Neutrophil (primary cell): ENCODE measurements around the gene RRN3.
A peak's percentile ranks its signal among the peaks of the same experiment; 100 is the strongest.
"Not testable (repeated sequence)": the region's sequence is repeated elsewhere in the genome, so short reads cannot be mapped to it uniquely, and the experiment has no call there.

Experiments used
- H3K27ac ChIP-seq: fragments of 200-600 bp; sonication (generic); 2 replicates; pipeline ENCODE4 v1.5.1; 2016; ENCODE audit warnings: mild to moderate bottlenecking, moderate library complexity
- H3K27me3 ChIP-seq: fragments of 200-600 bp; sonication (generic); 2 replicates; pipeline ENCODE4 v1.6.0; 2016; ENCODE audit warnings: mild to moderate bottlenecking
- H3K36me3 ChIP-seq: fragments of 200-600 bp; sonication (generic); 2 replicates; pipeline ENCODE4 v1.5.1; 2017
- H3K4me1 ChIP-seq, 2 experiments: fragments of 200-600 bp in 1 of 2; sonication (generic) in 1 of 2; 1 replicate in 1 of 2; 2 replicates in 1 of 2; pipeline versions ENCODE4 v1.5.1 to v1.6.1; 2013 to 2016; ENCODE audit warnings: low read depth in 1 of 2, low read length in 1 of 2, mild to moderate bottlenecking in 1 of 2, moderate library complexity in 1 of 2; ENCODE audit not compliant: control insufficient read depth in 1 of 2, insufficient read depth in 1 of 2
- H3K4me3 ChIP-seq, 2 experiments: fragments of 200-600 bp in 1 of 2; sonication (generic) in 1 of 2; 1 replicate in 1 of 2; 2 replicates in 1 of 2; pipeline ENCODE4 v1.5.1; 2013 to 2016; ENCODE audit warnings: low read depth in 1 of 2, low read length in 1 of 2, mild to moderate bottlenecking in 1 of 2, moderate library complexity in 1 of 2
- H3K9me3 ChIP-seq: fragments of 200-600 bp; sonication (generic); 2 replicates; pipeline ENCODE4 v1.5.1; 2016
- TF ChIP-seq, protein P1 (sequence below): fragments of 200-600 bp; sonication (generic); IDR thresholded peaks from 2 replicates; pipeline ENCODE4 v1.5.1; 2016; ENCODE audit warnings: antibody characterized with exemption

Gene RRN3

DNA sequence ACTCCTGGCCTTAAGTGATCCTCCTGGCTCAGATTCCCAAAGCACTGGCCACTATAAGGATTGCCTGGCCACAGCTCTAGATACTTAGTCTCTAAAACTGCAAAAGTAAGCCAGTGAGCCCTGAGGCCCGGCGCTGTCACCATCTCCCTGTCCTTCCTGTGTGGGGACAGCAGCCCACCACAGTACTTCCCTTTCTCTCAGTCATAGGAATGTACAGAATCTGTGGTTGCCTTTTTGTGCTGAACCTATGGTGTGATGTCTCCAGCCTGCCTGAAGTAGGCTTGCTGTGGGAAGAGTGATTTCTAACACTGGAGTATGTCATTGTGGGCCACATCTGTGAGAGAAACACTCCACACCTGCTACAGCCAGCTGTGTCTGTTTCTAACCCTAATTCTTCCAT is 62.9 kb downstream of the RRN3 start:
- Histone ChIP-seq H3K27me3 (no peaks in the 10 kb centered on the region), H3K36me3 (peaks cover 77% of the 10 kb centered on the region), H3K9me3 (no peaks in the 10 kb centered on the region), H3K4me1 (peaks cover 12 to 15% of the 10 kb centered on the region in 2 experiments), H3K27ac (peak overlapping the region; percentile 75), H3K4me3 (no peak overlapping the region)
- TF ChIP-seq, protein P1, sequence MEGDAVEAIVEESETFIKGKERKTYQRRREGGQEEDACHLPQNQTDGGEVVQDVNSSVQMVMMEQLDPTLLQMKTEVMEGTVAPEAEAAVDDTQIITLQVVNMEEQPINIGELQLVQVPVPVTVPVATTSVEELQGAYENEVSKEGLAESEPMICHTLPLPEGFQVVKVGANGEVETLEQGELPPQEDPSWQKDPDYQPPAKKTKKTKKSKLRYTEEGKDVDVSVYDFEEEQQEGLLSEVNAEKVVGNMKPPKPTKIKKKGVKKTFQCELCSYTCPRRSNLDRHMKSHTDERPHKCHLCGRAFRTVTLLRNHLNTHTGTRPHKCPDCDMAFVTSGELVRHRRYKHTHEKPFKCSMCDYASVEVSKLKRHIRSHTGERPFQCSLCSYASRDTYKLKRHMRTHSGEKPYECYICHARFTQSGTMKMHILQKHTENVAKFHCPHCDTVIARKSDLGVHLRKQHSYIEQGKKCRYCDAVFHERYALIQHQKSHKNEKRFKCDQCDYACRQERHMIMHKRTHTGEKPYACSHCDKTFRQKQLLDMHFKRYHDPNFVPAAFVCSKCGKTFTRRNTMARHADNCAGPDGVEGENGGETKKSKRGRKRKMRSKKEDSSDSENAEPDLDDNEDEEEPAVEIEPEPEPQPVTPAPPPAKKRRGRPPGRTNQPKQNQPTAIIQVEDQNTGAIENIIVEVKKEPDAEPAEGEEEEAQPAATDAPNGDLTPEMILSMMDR = no peak

- peaks cover 12 to 15% of the 10 kb centered on the region in 2 experiments for H3K4me1 ChIP-seq
- H3K27ac ChIP-seq, H3K27me3 ChIP-seq, H3K9me3 ChIP-seq, H3K4me3 ChIP-seq: not testable (repeated sequence)
- H3K36me3 ChIP-seq = peaks cover 76% of the 10 kb centered on the region
Observed at GRCh38 chr16:15029749-15030148, 64.3 kb downstream of the RRN3 start.

DNA sequence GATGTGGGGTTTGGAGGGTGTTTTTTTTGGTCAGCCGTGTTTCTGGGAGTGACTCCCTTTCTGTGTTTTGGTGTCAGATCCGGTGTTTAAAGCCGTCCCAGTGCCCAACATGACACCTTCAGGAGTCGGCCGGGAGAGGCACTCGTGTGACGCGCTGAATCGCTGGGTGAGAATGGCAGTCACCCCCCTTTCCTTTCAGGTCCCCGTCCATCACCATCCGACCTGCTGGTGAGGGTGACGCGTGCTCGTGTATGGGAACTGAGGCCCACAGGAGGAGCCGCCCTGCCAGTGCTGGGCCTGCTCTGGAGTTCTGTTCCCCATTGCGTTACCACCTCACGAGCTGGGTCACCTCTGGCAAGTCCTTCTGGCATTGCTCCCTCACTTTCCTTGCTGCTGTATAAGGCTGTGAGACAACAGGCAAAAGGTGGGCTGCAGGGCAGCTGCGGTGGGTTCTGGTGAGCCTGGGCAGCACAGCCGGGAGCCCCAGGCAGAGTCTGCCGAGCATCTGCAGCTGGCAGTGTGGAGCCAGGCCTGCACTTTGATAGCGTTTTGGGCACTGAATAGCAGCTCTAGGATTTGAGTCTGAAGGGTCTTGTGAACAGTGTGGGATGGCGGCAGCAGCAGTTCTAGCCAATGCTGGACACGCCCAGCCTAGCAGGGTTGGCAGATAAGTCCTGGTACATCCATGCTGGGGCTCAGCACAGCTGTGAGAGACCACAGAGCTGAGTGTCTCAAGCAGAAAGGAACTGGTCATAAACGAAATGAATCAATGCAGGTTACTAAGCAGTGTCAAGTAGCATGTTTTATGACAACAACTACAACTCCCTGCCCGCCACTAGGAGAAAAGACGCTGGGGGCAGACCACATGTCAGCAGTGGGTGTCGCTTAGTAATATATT is 65.0 kb downstream of the RRN3 start:
- H3K4me3 ChIP-seq, H3K27ac ChIP-seq, H3K27me3 ChIP-seq, H3K9me3 ChIP-seq: not testable (repeated sequence)
- H3K36me3 ChIP-seq = peaks cover 76% of the 10 kb centered on the region
- H3K4me1 ChIP-seq = peaks cover 12 to 15% of the 10 kb centered on the region in 2 experiments

DNA sequence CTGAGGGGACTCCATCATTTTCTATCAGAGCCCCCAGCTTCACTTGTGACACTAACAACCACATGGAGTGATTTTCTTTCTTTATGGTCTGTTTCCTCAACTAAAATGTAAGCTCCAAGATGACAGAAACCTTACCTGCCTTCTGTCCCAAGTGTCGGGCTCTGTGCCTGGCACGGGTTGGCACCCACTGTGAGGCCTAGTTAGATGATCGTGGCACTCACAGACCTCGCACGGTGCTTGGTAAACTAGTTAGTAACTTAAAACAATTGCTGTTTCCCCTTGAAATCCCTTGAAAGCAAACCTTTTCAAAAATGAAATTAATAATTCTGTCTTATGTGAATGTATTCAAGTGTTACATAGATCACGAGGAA is 65.7 kb downstream of the RRN3 start:
- peaks cover 12 to 15% of the 10 kb centered on the region in 2 experiments for H3K4me1 ChIP-seq
- not testable (repeated sequence) for H3K27ac ChIP-seq, H3K27me3 ChIP-seq, H3K9me3 ChIP-seq, H3K4me3 ChIP-seq
- peaks cover 76% of the 10 kb centered on the region for H3K36me3 ChIP-seq

GRCh38 chr16:15027503-15028344 is 66.3 kb downstream of the RRN3 start:
- Histone ChIP-seq H3K4me1 (peaks cover 12 to 15% of the 10 kb centered on the region in 2 experiments), H3K36me3 (peaks cover 76% of the 10 kb centered on the region)
- H3K27me3 ChIP-seq, H3K4me3 ChIP-seq, H3K27ac ChIP-seq, H3K9me3 ChIP-seq: not testable (repeated sequence)

DNA sequence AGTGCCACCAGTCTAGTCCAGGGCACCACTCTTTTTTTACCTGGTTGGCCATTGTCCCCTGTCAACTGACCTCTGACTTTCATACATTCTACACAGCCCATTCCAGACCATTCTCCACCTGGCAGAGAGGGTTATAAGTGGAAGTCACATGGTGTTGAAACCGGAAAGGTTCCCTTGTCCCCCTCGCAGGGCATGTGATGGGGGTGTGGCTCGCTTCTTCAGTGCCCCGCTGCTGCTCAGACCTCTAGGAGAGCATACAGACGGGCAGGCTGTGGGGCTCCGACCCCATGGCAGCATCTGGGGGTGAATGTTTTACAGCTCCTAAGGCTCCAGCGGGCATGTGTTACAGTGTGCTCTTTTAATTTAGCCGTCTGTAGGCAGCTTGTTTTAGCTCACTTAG is 67.0 kb downstream of the RRN3 start:
- H3K27me3 ChIP-seq, H3K27ac ChIP-seq, H3K9me3 ChIP-seq, H3K4me3 ChIP-seq: not testable (repeated sequence)
- peaks cover 11 to 14% of the 10 kb centered on the region in 2 experiments for H3K4me1 ChIP-seq
- H3K36me3 ChIP-seq = peaks cover 78% of the 10 kb centered on the region

DNA sequence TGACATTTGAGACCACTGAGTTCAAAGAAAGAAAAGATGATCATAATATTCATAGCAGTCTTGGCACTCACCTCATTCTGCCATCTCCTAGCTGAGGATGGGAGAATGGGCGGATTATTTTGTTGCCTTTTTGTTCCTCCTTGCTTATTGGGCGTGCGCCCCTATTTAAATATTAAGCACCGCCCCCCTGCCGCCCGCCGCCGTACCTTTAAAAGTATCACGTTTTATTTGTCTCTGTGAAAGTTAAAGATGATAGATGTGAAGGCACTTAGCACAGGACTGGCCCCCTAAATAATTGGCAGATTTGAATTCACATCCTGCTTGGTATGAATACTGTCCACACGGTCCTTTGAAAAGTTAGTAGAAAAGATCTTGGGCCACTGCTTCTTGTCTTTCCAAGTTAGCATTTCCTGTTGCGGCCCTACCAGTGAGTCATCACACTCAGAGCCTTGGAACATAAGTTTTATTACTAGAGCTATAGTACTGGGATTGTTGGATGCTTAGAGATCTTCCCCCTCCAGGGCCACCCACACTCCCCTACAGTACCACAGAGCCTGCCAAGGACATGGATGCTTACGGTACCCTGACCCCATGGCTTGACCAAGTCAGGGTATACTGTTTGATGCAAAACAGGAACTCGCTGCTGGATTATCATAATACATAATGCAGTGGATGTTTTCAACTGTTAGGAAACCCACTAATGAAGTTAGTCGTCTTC is 68.7 kb downstream of the RRN3 start:
- not testable (repeated sequence) for H3K27me3 ChIP-seq, H3K4me3 ChIP-seq, H3K9me3 ChIP-seq, H3K4me1 ChIP-seq, H3K27ac ChIP-seq
- H3K36me3 ChIP-seq = peaks cover 86% of the 10 kb centered on the region

GRCh38 chr16:15024858-15025199 is 69.2 kb downstream of the RRN3 start:
- not testable (repeated sequence) for H3K4me1 ChIP-seq, H3K9me3 ChIP-seq, H3K4me3 ChIP-seq, H3K27ac ChIP-seq, H3K27me3 ChIP-seq
- peaks cover 89% of the 10 kb centered on the region for H3K36me3 ChIP-seq

DNA sequence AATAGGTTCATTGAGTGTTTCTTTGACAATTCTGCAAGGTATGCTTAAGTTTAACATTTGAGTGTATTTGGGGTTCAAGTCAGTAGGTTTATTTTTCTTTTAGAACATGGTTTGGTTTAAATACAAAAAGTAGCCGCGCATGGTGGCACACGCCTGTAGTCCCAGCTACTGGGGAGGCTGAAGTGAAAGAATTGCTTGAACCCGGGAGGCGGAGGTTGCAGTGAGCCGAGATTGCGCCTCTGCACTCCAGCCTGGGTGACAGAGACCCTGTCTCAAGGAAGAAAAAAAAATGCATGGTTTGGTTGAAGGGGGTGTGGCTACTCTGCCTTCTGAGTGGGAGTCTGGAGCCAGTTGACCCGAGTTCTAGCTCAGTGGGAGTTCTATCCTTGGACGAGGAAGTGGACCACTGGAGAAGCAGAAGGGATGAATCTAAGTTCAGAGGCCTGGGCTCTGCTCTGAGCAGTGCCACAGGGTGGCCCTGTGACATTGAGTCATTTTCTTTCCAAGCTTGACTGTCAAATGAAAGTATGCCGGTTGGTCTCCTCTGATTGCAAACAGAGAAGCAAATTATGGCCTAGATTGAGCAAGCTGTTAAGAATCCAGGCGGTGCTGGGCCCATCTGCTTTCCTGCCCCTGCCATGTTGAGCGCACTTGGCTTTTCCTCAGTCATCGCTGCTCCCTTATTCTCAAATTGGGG is 70.5 kb downstream of the RRN3 start:
- H3K27me3 ChIP-seq, H3K4me1 ChIP-seq, H3K9me3 ChIP-seq, H3K4me3 ChIP-seq, H3K27ac ChIP-seq: not testable (repeated sequence)
- peaks cover 88% of the 10 kb centered on the region for H3K36me3 ChIP-seq

DNA sequence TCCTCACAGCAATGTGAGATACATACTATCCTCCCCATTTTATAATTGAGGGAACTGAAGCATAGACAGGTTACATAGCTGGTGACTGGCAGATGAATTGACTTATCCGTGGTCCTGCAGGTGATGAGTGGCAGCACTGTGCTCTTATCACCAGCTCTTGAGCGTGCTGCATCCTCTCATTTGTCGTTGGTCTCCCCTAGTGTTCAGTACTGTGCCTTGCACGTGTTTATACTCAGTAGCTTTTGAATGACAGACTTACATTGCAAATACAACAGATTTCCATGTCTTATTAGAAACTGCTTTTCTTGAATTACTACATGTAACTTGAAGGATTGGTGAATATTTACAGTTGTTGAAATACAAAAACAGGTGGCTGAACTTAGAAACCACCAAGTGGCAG is 71.9 kb downstream of the RRN3 start:
- not testable (repeated sequence) for H3K27me3 ChIP-seq, H3K4me3 ChIP-seq, H3K4me1 ChIP-seq, H3K27ac ChIP-seq, H3K9me3 ChIP-seq
- peaks cover 89% of the 10 kb centered on the region for H3K36me3 ChIP-seq

GRCh38 chr16:15021429-15021828 is 72.6 kb downstream of the RRN3 start:
- peaks cover 91% of the 10 kb centered on the region for H3K36me3 ChIP-seq
- H3K9me3 ChIP-seq, H3K27ac ChIP-seq: not testable (repeated sequence)

More at GRCh38 chr16:15021429-15021828, 72.6 kb downstream of the RRN3 start:
- H3K4me1 ChIP-seq, H3K4me3 ChIP-seq, H3K27me3 ChIP-seq: not testable (repeated sequence)
